Measurements from ENCODE around the gene CNTLN.

GRCh38 chr9:17519761-17520160 is 384.9 kb downstream of the CNTLN start:
- TF ChIP-seq CTCF (conservative IDR thresholded peaks at IDR 0.05; ENCODE audit: low read length) (no peak), EZH2phosphoT487 (IDR thresholded peaks at IDR 0.05; ENCODE audit: borderline replicate concordance) (no peak)
